Measurements from ENCODE around the gene YBX3. TPM values are rescaled to one million over a fixed set of nuclear protein-coding genes. Genes with fewer than 3 reads are reported as not detected.

The YBX3 gene
- total and polyA plus RNA-seq, 2 of the 4 experiments (the other 2 are of a cell fraction) = 33.7 to 132 TPM

GRCh38 chr12:10756194-10756593, 33.1 kb upstream of the YBX3 start:
- dilution Hi-C loops (cut with HindIII; ENCODE audit: low sequenced_read_pairs, unreplicated experiment) = no loop called here
- Histone ChIP-seq H2AK9ac (replicated peaks; ENCODE audit: low read depth, low read length, poor library complexity) (no peak overlapping the region), H4K8ac (ENCODE audit: low read depth in 2 of 2, low read length in 2 of 2) (no peak overlapping the region), H3K4me2 (ENCODE audit: low read depth, low read length) (no peak overlapping the region), H2BK20ac (ENCODE audit: low read depth, low read length) (no peak overlapping the region), H3K9ac (ENCODE audit: low read depth, low read length) (no peak overlapping the region), H3K79me1 (ENCODE audit: low read depth in 1 of 2, low read length in 2 of 2) (no peaks in the 10 kb centered on the region), H3K9me3 (ENCODE audit: control insufficient read depth, insufficient read depth, low read length) (peaks cover 12% of the 10 kb centered on the region; the same call in 1 of the 2 replicates), H2AK5ac (ENCODE audit: low read depth, low read length) (no peak overlapping the region), H2BK15ac (ENCODE audit: low read depth, low read length) (no peak overlapping the region), H3K4me3 (ENCODE audit: insufficient read depth, low read depth, low read length) (no peak overlapping the region), H2BK5ac (ENCODE audit: low read depth, low read length, poor library complexity, severe bottlenecking) (no peak overlapping the region), H4K91ac (ENCODE audit: insufficient read depth, low read depth, low read length) (no peak overlapping the region), H3K4ac (ENCODE audit: low read depth, low read length) (no peak overlapping the region), H3K9me1 (ENCODE audit: insufficient read depth, low read length) (no peaks in the 10 kb centered on the region), H3K56ac (ENCODE audit: extremely low read depth, insufficient read depth, low read length) (no peak overlapping the region), H3K23ac (ENCODE audit: low read depth, low read length) (no peak overlapping the region), H3K27ac (ENCODE audit: insufficient read depth, low read length) (no peak overlapping the region), H3K36me3 (ENCODE audit: control insufficient read depth, insufficient read depth, low read length) (no peaks in the 10 kb centered on the region), H4K20me1 (ENCODE audit: insufficient read depth, low read length) (no peaks in the 10 kb centered on the region), H4K5ac (ENCODE audit: low read depth, low read length) (no peak overlapping the region), H2AFZ (replicated peaks; ENCODE audit: low read length, poor library complexity) (no peak overlapping the region), H3K14ac (replicated peaks; ENCODE audit: low read depth, low read length) (no peak overlapping the region), H3K18ac (ENCODE audit: low read depth, low read length) (no peak overlapping the region), H3K4me1 (ENCODE audit: control insufficient read depth, insufficient read depth, low read length) (no peaks in the 10 kb centered on the region), H2BK120ac (ENCODE audit: low read depth, low read length) (no peak overlapping the region), H3K27me3 (ENCODE audit: control insufficient read depth, insufficient read depth, low read length) (peaks cover 8% of the 10 kb centered on the region; the same call in 1 of the 2 replicates)
- intact Hi-C loops (cut with micrococcal nuclease) = no loop called here
- ChIA-PET CTCF (no interaction called here), POLR2A (ENCODE audit: unreplicated experiment) (no interaction called here)
- TF ChIP-seq RAD21 (IDR thresholded peaks at IDR 0.05; ENCODE audit: low read length) (no peak), BHLHE40 (IDR thresholded peaks at IDR 0.05; ENCODE audit: low read depth, low read length) (no peak), CEBPB (IDR thresholded peaks at IDR 0.05; ENCODE audit: low read depth, low read length) (no peak), CTCF (conservative IDR thresholded peaks at IDR 0.05; ENCODE audit: low read depth, low read length) (no peak), USF2 (IDR thresholded peaks at IDR 0.05; ENCODE audit: low read depth, low read length) (no peak), RCOR1 (IDR thresholded peaks at IDR 0.05; ENCODE audit: insufficient replicate concordance, low read length) (no peak), RFX5 (IDR thresholded peaks at IDR 0.05; ENCODE audit: low read depth, low read length) (no peak)
- in situ Hi-C loops (cut with MboI; ENCODE audit: low sequenced_read_pairs) = no loop called here
- BruUV-seq (replicated peaks) = no TSS peak
- no CpG with 5 or more reads among the region's 4 CpGs for WGBS, 2 experiments (ENCODE audit: extremely low coverage in 2 of 2, insufficient read length in 1 of 2)
- no peak for DNase-seq
- ATAC-seq (ENCODE audit: low read depth) = no peak

All from IMR-90 (cell line).